HCT116 (cell line): ENCODE measurements around the gene ANKRD23. TPM values are rescaled to one million over a fixed set of nuclear protein-coding genes. Genes with fewer than 3 reads are reported as not detected.
A peak's percentile ranks its signal among the peaks of the same experiment; 100 is the strongest.

Source experiments
- ATAC-seq: fragments of 200-7000 bp; cut with Tn5 transposase; 2 replicates; pipeline ENCODE4 v1.9.1; 2020; ENCODE audit warnings: mild to moderate bottlenecking, moderate library complexity
- BruUV-seq: library from RNA; stranded (reverse); fragments of 400-500 nt; replicated peaks from 2 replicates; lab custom pipeline; 2021; lab: Mats Ljungman, UMichigan
- CTCF ChIA-PET: fragments of 300-600 bp; sonication (Branson Sonifier 250); formaldehyde crosslinking; loops from one replicate; lab custom pipeline; 2021; ENCODE audit warnings: antibody characterized with exemption; lab: Charles Lee
- POLR2A ChIA-PET: fragments of 300-600, 350-600 bp; sonication (Branson Sonifier 250); formaldehyde crosslinking; loops from one replicate; lab custom pipeline; 2021; ENCODE audit warnings: antibody characterized with exemption; lab: Charles Lee
- RAD21 ChIA-PET, 2 experiments: fragments of 300-600 bp; sonication (Branson Sonifier 250); formaldehyde crosslinking; loops; one replicate each; lab custom pipeline; 2023; ENCODE audit warnings: low total read pairs in 2 of 2; ENCODE audit not compliant: uncharacterized antibody in 2 of 2, unreplicated experiment in 2 of 2, low non-redundant PET in 1 of 2; lab: Charles Lee
- DNase-seq: peaks from one replicate; pipeline ENCODE4 v3.0.0-alpha.2; 2010; ENCODE audit warnings: low read depth, low spot score
- H2AFZ ChIP-seq: fragments of 200-600 bp; shearing (Covaris generic), sonication (generic); 2 replicates; pipeline ENCODE4 v1.6.1; 2017; ENCODE audit warnings: low read depth, mixed run types, mixed read lengths, antibody characterized with exemption, low read length; ENCODE audit not compliant: poor library complexity, severe bottlenecking
- H3K27ac ChIP-seq: 2 replicates; pipeline ENCODE4 v1.5.1; 2012; ENCODE audit warnings: low read depth, low read length
- H3K27me3 ChIP-seq: fragments of 200-600 bp; sonication (generic); 2 replicates; pipeline ENCODE4 v1.6.1; 2016; ENCODE audit warnings: mixed run types, low read length, mixed read lengths; ENCODE audit not compliant: insufficient read depth
- H3K36me3 ChIP-seq, 2 experiments: fragments of 200-500 bp in 1 of 2; fragments of 200-600 bp in 1 of 2; sonication (Bioruptor generic) in 1 of 2; sonication (generic) in 1 of 2; 2 replicates each; pipeline versions ENCODE4 v1.5.1 to v1.6.1; 2014 to 2016; ENCODE audit warnings: low read length in 2 of 2, inconsistent platforms in 1 of 2, mixed read lengths in 1 of 2, mixed run types in 1 of 2; ENCODE audit not compliant: insufficient read depth in 2 of 2, control insufficient read depth in 1 of 2
- H3K4me1 ChIP-seq, 2 experiments: fragments of 200-600 bp in 1 of 2; sonication (generic) in 1 of 2; 2 replicates each; pipeline versions ENCODE4 v1.5.1 to v1.6.1; 2012 to 2017; ENCODE audit warnings: low read length in 2 of 2, inconsistent platforms in 1 of 2, mild to moderate bottlenecking in 1 of 2, mixed read lengths in 1 of 2, mixed run types in 1 of 2, moderate library complexity in 1 of 2; ENCODE audit not compliant: insufficient read depth in 2 of 2, control insufficient read depth in 1 of 2
- H3K4me2 ChIP-seq: fragments of 200-600 bp; sonication (generic); 2 replicates; pipeline ENCODE4 v1.6.1; 2017; ENCODE audit warnings: mixed run types, low read length, mixed read lengths
- H3K4me3 ChIP-seq, 2 experiments: fragments of 200-600 bp in 1 of 2; sonication (generic) in 1 of 2; replicated peaks in 1 of 2; 2 replicates each; pipeline ENCODE4 v1.5.1; 2011 to 2016; ENCODE audit warnings: low read length in 2 of 2, control low read depth in 1 of 2, low read depth in 1 of 2, mild to moderate bottlenecking in 1 of 2, mixed read lengths in 1 of 2, mixed run types in 1 of 2
- H3K79me2 ChIP-seq: fragments of 200-600 bp; sonication (generic); 2 replicates; pipeline ENCODE4 v1.6.1; 2017; ENCODE audit warnings: mild to moderate bottlenecking, mixed run types, low read length, moderate library complexity, mixed read lengths; ENCODE audit not compliant: insufficient read depth
- H3K9ac ChIP-seq: fragments of 200-600 bp; sonication (generic); 2 replicates; pipeline ENCODE4 v1.6.1; 2016; ENCODE audit warnings: low read length, mixed read lengths
- H3K9me2 ChIP-seq: fragments of 200-600 bp; sonication (generic), shearing (Covaris generic); 2 replicates; pipeline ENCODE4 v1.6.1; 2017; ENCODE audit warnings: mixed run types, mild to moderate bottlenecking, moderate library complexity; ENCODE audit not compliant: insufficient read depth
- H3K9me3 ChIP-seq, 2 experiments: fragments of 200-500 bp in 1 of 2; fragments of 200-600 bp in 1 of 2; sonication (Bioruptor generic) in 1 of 2; sonication (generic) in 1 of 2; 2 replicates each; pipeline ENCODE4 v1.6.1; 2014 to 2017; ENCODE audit warnings: low read length in 2 of 2, mixed read lengths in 2 of 2, inconsistent platforms in 1 of 2, low read depth in 1 of 2, mild to moderate bottlenecking in 1 of 2, mixed run types in 1 of 2, moderate library complexity in 1 of 2; ENCODE audit not compliant: control insufficient read depth in 1 of 2, insufficient read depth in 1 of 2
- H4K20me1 ChIP-seq: fragments of 200-600 bp; sonication (generic), shearing (Covaris generic); 2 replicates; pipeline ENCODE4 v1.6.1; 2017; ENCODE audit warnings: mixed run types, mild to moderate bottlenecking, moderate library complexity; ENCODE audit not compliant: insufficient read depth
- CBX3 ChIP-seq: IDR thresholded peaks from 2 replicates; pipeline ENCODE4 v1.6.1; 2012; ENCODE audit warnings: low read depth
- CEBPB ChIP-seq: IDR thresholded peaks from 2 replicates; pipeline ENCODE4 v1.6.1; 2012; ENCODE audit warnings: low read depth
- ELF1 ChIP-seq: IDR thresholded peaks from 2 replicates; pipeline ENCODE4 v1.6.1; 2012; ENCODE audit warnings: low read depth, borderline replicate concordance
- EZH2 ChIP-seq: fragments of 200-600 bp; sonication (generic); IDR thresholded peaks from 2 replicates; pipeline ENCODE4 v1.6.1; 2017; ENCODE audit warnings: antibody characterized with exemption, mixed run types
- EZH2phosphoT487 ChIP-seq: fragments of 200-600 bp; IDR thresholded peaks from 2 replicates; pipeline ENCODE4 v1.6.1; 2018; ENCODE audit warnings: antibody characterized with exemption, borderline replicate concordance
- POLR2AphosphoS5 ChIP-seq: IDR thresholded peaks from 2 replicates; pipeline ENCODE4 v1.6.1; 2011; ENCODE audit warnings: mild to moderate bottlenecking, low read depth, low read length, moderate library complexity
- RAD21 ChIP-seq: IDR thresholded peaks from 2 replicates; pipeline ENCODE4 v1.6.1; 2012; ENCODE audit warnings: low read depth, mild to moderate bottlenecking
- TCF7L2 ChIP-seq: IDR thresholded peaks from 2 replicates; pipeline ENCODE4 v1.7.0; 2011; ENCODE audit warnings: borderline replicate concordance, inconsistent platforms; ENCODE audit not compliant: insufficient read depth, insufficient read length; ENCODE audit errors: extremely low read depth
- intact Hi-C: fragments of 100-400 bp; cut with micrococcal nuclease; formaldehyde crosslinking; loops from 2 replicates; pipeline ENCODE4 v1.10.0; 2022
- total RNA-seq: library from RNA; stranded (reverse); gene quantifications from one replicate; pipeline ENCODE4 v1.2.1, GENCODE V29; 2021; ENCODE audit not compliant: unreplicated experiment
- TF ChIP-seq, protein P1 (sequence below): IDR thresholded peaks from 2 replicates; pipeline ENCODE4 v1.6.1; 2012
- TF ChIP-seq, protein P2 (sequence below): IDR thresholded peaks from 2 replicates; pipeline ENCODE4 v1.6.1; 2012
- TF ChIP-seq, protein P3 (sequence below): IDR thresholded peaks from 2 replicates; pipeline ENCODE4 v1.6.1; 2012; ENCODE audit warnings: low read depth

ANKRD23 gene
- total RNA-seq, 1 experiment from 2014 or later, result 1.4 TPM

DNA sequence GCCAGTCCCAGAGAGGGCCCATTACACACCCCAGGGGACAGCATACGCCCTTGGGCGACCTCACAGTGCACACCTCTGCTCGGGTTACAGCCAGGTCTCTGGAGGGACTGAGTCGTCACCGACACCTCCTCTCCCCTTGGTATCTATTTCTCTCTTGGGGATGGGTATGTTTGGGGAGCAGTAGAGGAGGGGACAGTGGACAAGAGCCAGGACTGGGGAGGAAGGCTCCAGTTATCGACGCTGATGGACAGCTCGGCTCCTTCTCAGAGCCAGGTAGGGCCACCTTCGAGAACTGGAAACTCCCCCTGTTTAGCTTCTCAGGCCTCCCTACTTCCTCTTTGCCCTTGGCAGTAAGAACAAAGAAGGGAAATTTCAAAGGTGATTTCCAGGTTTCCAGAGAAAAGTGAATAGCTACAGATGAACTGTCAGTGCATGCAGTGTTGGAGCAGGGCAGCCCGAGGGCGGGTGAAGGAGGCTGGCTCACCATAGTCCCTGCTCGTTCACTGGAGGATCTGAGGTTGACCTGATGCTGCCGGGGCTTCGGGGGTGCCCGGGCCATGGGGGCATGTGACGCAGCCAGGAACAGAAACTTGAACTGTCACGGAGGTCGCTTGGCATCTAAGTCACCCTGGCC is 30.5 kb upstream of the ANKRD23 start:
- Histone ChIP-seq H3K9me2 (no peaks in the 10 kb centered on the region), H3K27ac (no peak overlapping the region), H3K9me3 (no peaks in the 10 kb centered on the region), H3K36me3 (no peaks in the 10 kb centered on the region), H3K4me2 (peak overlapping the region; percentile 2), H2AFZ (no peak overlapping the region), H4K20me1 (no peaks in the 10 kb centered on the region), H3K9ac (no peak overlapping the region), H3K27me3 (no peaks in the 10 kb centered on the region), H3K4me1 (peaks cover 24 to 47% of the 10 kb centered on the region in 2 experiments), H3K79me2 (no peaks in the 10 kb centered on the region), H3K4me3 (no peak overlapping the region)
- ChIA-PET RAD21 (no interaction called here), POLR2A (no interaction called here), CTCF (interaction anchor here (1.1 to 1.7 kb wide), 2 partner anchors 16 to 77 kb away, joined by 4 to 6 read pairs; partner anchors contain the start of gene ANKRD39)
- TF ChIP-seq CEBPB, result no peak
- TF ChIP-seq EZH2phosphoT487, result no peak
- TF ChIP-seq CBX3, result no peak
- TF ChIP-seq RAD21, result no peak
- TF ChIP-seq, protein P1, sequence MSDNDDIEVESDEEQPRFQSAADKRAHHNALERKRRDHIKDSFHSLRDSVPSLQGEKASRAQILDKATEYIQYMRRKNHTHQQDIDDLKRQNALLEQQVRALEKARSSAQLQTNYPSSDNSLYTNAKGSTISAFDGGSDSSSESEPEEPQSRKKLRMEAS, result no peak
- no peak for TF ChIP-seq POLR2AphosphoS5
- no peak for TF ChIP-seq TCF7L2
- TF ChIP-seq, protein P2, sequence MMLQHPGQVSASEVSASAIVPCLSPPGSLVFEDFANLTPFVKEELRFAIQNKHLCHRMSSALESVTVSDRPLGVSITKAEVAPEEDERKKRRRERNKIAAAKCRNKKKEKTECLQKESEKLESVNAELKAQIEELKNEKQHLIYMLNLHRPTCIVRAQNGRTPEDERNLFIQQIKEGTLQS, result no peak
- no peak for TF ChIP-seq EZH2
- TF ChIP-seq ELF1, result no peak
- TF ChIP-seq, protein P3, sequence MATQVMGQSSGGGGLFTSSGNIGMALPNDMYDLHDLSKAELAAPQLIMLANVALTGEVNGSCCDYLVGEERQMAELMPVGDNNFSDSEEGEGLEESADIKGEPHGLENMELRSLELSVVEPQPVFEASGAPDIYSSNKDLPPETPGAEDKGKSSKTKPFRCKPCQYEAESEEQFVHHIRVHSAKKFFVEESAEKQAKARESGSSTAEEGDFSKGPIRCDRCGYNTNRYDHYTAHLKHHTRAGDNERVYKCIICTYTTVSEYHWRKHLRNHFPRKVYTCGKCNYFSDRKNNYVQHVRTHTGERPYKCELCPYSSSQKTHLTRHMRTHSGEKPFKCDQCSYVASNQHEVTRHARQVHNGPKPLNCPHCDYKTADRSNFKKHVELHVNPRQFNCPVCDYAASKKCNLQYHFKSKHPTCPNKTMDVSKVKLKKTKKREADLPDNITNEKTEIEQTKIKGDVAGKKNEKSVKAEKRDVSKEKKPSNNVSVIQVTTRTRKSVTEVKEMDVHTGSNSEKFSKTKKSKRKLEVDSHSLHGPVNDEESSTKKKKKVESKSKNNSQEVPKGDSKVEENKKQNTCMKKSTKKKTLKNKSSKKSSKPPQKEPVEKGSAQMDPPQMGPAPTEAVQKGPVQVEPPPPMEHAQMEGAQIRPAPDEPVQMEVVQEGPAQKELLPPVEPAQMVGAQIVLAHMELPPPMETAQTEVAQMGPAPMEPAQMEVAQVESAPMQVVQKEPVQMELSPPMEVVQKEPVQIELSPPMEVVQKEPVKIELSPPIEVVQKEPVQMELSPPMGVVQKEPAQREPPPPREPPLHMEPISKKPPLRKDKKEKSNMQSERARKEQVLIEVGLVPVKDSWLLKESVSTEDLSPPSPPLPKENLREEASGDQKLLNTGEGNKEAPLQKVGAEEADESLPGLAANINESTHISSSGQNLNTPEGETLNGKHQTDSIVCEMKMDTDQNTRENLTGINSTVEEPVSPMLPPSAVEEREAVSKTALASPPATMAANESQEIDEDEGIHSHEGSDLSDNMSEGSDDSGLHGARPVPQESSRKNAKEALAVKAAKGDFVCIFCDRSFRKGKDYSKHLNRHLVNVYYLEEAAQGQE, result no peak
- no peak for DNase-seq
- no TSS peak for BruUV-seq
- intact Hi-C loops, result no loop called here
- no peak for ATAC-seq
